Trophoblast cell (in vitro differentiated cells and primary cell): ENCODE measurements around the gene PCGF3.

Source experiments
- DNase-seq, 2 donors: peaks; one replicate each; pipeline ENCODE4 v3.0.0-alpha.2; 2016
- H2AFZ ChIP-seq: 2 replicates; pipeline ENCODE4 v1.6.1; 2013; ENCODE audit warnings: low read length, moderate library complexity, mild to moderate bottlenecking; ENCODE audit not compliant: insufficient read depth, poor library complexity
- H2AK5ac ChIP-seq: 2 replicates; pipeline ENCODE4 v1.6.1; 2013; ENCODE audit warnings: mild to moderate bottlenecking, low read length
- H2BK120ac ChIP-seq: 2 replicates; pipeline ENCODE4 v1.6.1; 2013; ENCODE audit warnings: low read length, mild to moderate bottlenecking, moderate library complexity; ENCODE audit not compliant: insufficient read depth, poor library complexity
- H2BK12ac ChIP-seq: 2 replicates; pipeline ENCODE4 v1.6.1; 2013; ENCODE audit warnings: mild to moderate bottlenecking, low read length, moderate library complexity
- H2BK5ac ChIP-seq: 2 replicates; pipeline ENCODE4 v1.6.1; 2013; ENCODE audit warnings: low read length, low read depth, moderate library complexity, mild to moderate bottlenecking; ENCODE audit not compliant: poor library complexity
- H3K14ac ChIP-seq: 2 replicates; pipeline ENCODE4 v1.6.1; 2013; ENCODE audit warnings: mild to moderate bottlenecking, low read length
- H3K18ac ChIP-seq: 2 replicates; pipeline ENCODE4 v1.6.1; 2013; ENCODE audit warnings: mild to moderate bottlenecking, low read length
- H3K23ac ChIP-seq: 2 replicates; pipeline ENCODE4 v1.6.1; 2013; ENCODE audit warnings: low read length
- H3K27ac ChIP-seq: 2 replicates; pipeline ENCODE4 v1.5.1; 2013; ENCODE audit warnings: low read depth, mild to moderate bottlenecking, inconsistent platforms, low read length, moderate library complexity
- H3K27me3 ChIP-seq: 2 replicates; pipeline ENCODE4 v1.6.1; 2013; ENCODE audit warnings: inconsistent platforms, mild to moderate bottlenecking, low read length, moderate library complexity; ENCODE audit not compliant: insufficient read depth
- H3K36me3 ChIP-seq, 2 experiments: 1 replicate in 1 of 2; 2 replicates in 1 of 2; pipeline ENCODE4 v1.6.1; 2013; ENCODE audit warnings: low read length in 2 of 2, mild to moderate bottlenecking in 2 of 2, moderate library complexity in 1 of 2; ENCODE audit not compliant: insufficient read depth in 2 of 2, control insufficient read depth in 1 of 2
- H3K4ac ChIP-seq: 2 replicates; pipeline ENCODE4 v1.6.1; 2013; ENCODE audit warnings: low read depth, mild to moderate bottlenecking, low read length, moderate library complexity
- H3K4me1 ChIP-seq, 2 experiments: 1 replicate in 1 of 2; 2 replicates in 1 of 2; pipeline ENCODE4 v1.6.1; 2013; ENCODE audit warnings: low read length in 2 of 2, mild to moderate bottlenecking in 2 of 2, moderate library complexity in 1 of 2; ENCODE audit not compliant: insufficient read depth in 2 of 2, control insufficient read depth in 1 of 2
- H3K4me2 ChIP-seq: 2 replicates; pipeline ENCODE4 v1.6.1; 2013; ENCODE audit warnings: inconsistent platforms, mild to moderate bottlenecking, low read length, moderate library complexity
- H3K4me3 ChIP-seq: 2 replicates; pipeline ENCODE4 v1.5.1; 2013; ENCODE audit warnings: mild to moderate bottlenecking, low read depth, low read length, inconsistent platforms
- H3K79me1 ChIP-seq: one replicate; pipeline ENCODE4 v1.6.1; 2013; ENCODE audit warnings: low read length
- H3K79me2 ChIP-seq: 2 replicates; pipeline ENCODE4 v1.6.1; 2013; ENCODE audit warnings: low read length, mild to moderate bottlenecking; ENCODE audit not compliant: control insufficient read depth, insufficient read depth, poor library complexity
- H3K9ac ChIP-seq: 2 replicates; pipeline ENCODE4 v1.6.1; 2013; ENCODE audit warnings: mild to moderate bottlenecking, low read length
- H3K9me3 ChIP-seq: 2 replicates; pipeline ENCODE4 v1.6.1; 2013; ENCODE audit warnings: low read depth, mild to moderate bottlenecking, control low read depth, inconsistent platforms, low read length; ENCODE audit not compliant: insufficient read depth
- H4K12ac ChIP-seq: 2 replicates; pipeline ENCODE4 v1.6.1; 2013; ENCODE audit warnings: low read depth, mild to moderate bottlenecking, low read length, moderate library complexity
- H4K8ac ChIP-seq: 2 replicates; pipeline ENCODE4 v1.6.1; 2013; ENCODE audit warnings: low read depth, mild to moderate bottlenecking, low read length, moderate library complexity
- H4K91ac ChIP-seq: one replicate; pipeline ENCODE4 v1.6.1; 2013; ENCODE audit warnings: low read depth, mild to moderate bottlenecking, low read length, moderate library complexity
- WGBS: extraction: QIAGEN DNeasy Blood & Tissue Kit; methylation state at CpG from one replicate; pipeline ENCODE4 v1.1.7; 2013; ENCODE audit warnings: missing lambda C conversion rate; ENCODE audit not compliant: insufficient read length, insufficient coverage; ENCODE audit errors: extremely low coverage; 5-methylcytosine and 5-hydroxymethylcytosine counted together

PCGF3 gene

DNA sequence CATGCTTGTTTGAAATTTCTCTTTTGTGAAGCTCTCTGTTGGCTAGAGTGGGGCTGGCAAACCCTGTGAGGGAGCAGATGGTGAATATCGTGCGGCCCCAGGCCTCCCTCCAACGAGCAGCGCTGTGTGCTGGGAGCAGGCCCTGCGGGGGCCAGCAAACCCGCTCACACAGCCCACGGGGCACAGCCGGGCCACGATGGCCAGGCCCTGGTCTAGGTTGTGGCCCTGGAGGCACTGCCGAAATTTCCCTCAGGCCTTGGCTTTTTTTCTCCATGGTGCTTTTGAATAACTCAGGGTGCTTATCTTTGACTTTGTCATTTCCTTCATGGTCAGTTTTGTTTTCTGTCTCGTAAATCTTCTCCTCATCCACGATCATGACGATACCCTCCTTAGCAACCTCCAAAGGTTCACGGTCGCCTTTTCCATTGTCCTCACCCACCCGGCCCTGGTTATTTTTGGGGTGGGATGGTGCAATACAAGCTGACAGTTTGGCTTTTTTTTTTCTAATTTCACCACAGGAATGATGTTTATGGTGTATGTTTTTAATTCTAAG is 20.7 kb downstream of the PCGF3 start:
- Histone ChIP-seq H3K27ac (no peak overlapping the region), H3K4me2 (no peak overlapping the region), H3K4me1 (peaks cover 0 to 3% of the 10 kb centered on the region in 2 experiments), H4K12ac (no peak overlapping the region), H3K9ac (no peak overlapping the region), H3K9me3 (peaks cover 4% of the 10 kb centered on the region), H3K23ac (no peak overlapping the region), H3K14ac (no peak overlapping the region), H4K91ac (no peak overlapping the region), H3K4ac (no peak overlapping the region), H2BK5ac (no peak overlapping the region), H2AK5ac (no peak overlapping the region), H2BK120ac (no peak overlapping the region), H3K4me3 (no peak overlapping the region), H3K36me3 (peaks cover 40 to 51% of the 10 kb centered on the region in 2 experiments), H3K18ac (no peak overlapping the region), H4K8ac (no peak overlapping the region), H2AFZ (no peak overlapping the region), H3K79me1 (no peaks in the 10 kb centered on the region), H3K79me2 (peaks cover 20% of the 10 kb centered on the region), H3K27me3 (no peaks in the 10 kb centered on the region), H2BK12ac (no peak overlapping the region)
- WGBS, result no CpG with 5 or more reads among the region's 16 CpGs
- peak; percentile 64 to 74 for DNase-seq

DNA sequence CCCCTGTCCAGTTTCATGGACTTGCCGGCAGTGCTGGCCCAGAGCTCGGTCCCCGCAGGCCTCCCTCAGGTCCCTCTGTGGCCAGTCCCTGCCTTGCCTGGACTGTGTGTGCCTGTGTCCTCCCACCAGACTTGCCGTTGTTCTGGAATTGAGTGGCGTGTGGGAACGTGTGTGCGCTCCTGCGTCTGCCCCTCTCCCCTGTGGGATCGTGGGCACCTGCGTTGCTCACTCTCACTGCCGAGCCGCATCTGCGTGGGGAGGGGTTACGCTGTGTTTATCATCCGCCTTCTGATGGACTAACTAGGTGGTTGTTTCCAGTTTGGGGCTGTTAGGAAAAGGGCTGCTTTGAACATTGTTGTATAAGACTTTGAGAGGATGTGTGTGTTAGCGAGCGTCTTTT is 21.2 kb downstream of the PCGF3 start:
- Histone ChIP-seq H3K36me3 (peaks cover 39 to 46% of the 10 kb centered on the region in 2 experiments), H3K9ac (no peak overlapping the region), H3K4me3 (no peak overlapping the region), H2BK120ac (no peak overlapping the region), H3K4ac (peak overlapping the region; percentile 31), H3K23ac (peak overlapping the region; percentile 48), H2AFZ (no peak overlapping the region), H3K18ac (no peak overlapping the region), H4K8ac (no peak overlapping the region), H2AK5ac (no peak overlapping the region), H3K14ac (no peak overlapping the region), H3K4me2 (no peak overlapping the region), H3K27me3 (no peaks in the 10 kb centered on the region), H3K79me1 (no peaks in the 10 kb centered on the region), H2BK12ac (peak overlapping the region; percentile 5), H4K91ac (peak overlapping the region; percentile 2), H3K9me3 (peaks cover 3% of the 10 kb centered on the region), H3K79me2 (peaks cover 15% of the 10 kb centered on the region), H3K27ac (no peak overlapping the region), H3K4me1 (peaks cover 0 to 3% of the 10 kb centered on the region in 2 experiments), H4K12ac (no peak overlapping the region), H2BK5ac (no peak overlapping the region)
- no peak for DNase-seq
- WGBS, result no CpG with 5 or more reads among the region's 17 CpGs

- peaks cover 4% of the 10 kb centered on the region for H3K9me3 ChIP-seq
- H3K79me1 ChIP-seq, result no peaks in the 10 kb centered on the region
- no peak overlapping the region for H3K14ac ChIP-seq
- no peak overlapping the region for H3K27ac ChIP-seq
- WGBS, result no CpG with 5 or more reads among the region's 6 CpGs
- no peak overlapping the region for H4K91ac ChIP-seq
- no peak overlapping the region for H4K8ac ChIP-seq
- no peak overlapping the region for H2BK120ac ChIP-seq
- H3K9ac ChIP-seq, result no peak overlapping the region
- no peak overlapping the region for H3K4me2 ChIP-seq
- H3K4me3 ChIP-seq, result no peak overlapping the region
- no peak overlapping the region for H2AFZ ChIP-seq
- DNase-seq, result no peak
- no peaks in the 10 kb centered on the region for H3K27me3 ChIP-seq
- H4K12ac ChIP-seq, result no peak overlapping the region
- H3K79me2 ChIP-seq, result peaks cover 15% of the 10 kb centered on the region
- no peak overlapping the region for H3K18ac ChIP-seq
- H2AK5ac ChIP-seq, result no peak overlapping the region
- H2BK12ac ChIP-seq, result no peak overlapping the region
- H2BK5ac ChIP-seq, result no peak overlapping the region
- H3K23ac ChIP-seq, result no peak overlapping the region
- H3K4me1 ChIP-seq, result peaks cover 0 to 3% of the 10 kb centered on the region in 2 experiments
- H3K36me3 ChIP-seq, result peaks cover 39 to 45% of the 10 kb centered on the region in 2 experiments
- H3K4ac ChIP-seq, result no peak overlapping the region
These were observed 21.9 kb downstream of the PCGF3 start for GRCh38 chr4:727576-727975.

DNA sequence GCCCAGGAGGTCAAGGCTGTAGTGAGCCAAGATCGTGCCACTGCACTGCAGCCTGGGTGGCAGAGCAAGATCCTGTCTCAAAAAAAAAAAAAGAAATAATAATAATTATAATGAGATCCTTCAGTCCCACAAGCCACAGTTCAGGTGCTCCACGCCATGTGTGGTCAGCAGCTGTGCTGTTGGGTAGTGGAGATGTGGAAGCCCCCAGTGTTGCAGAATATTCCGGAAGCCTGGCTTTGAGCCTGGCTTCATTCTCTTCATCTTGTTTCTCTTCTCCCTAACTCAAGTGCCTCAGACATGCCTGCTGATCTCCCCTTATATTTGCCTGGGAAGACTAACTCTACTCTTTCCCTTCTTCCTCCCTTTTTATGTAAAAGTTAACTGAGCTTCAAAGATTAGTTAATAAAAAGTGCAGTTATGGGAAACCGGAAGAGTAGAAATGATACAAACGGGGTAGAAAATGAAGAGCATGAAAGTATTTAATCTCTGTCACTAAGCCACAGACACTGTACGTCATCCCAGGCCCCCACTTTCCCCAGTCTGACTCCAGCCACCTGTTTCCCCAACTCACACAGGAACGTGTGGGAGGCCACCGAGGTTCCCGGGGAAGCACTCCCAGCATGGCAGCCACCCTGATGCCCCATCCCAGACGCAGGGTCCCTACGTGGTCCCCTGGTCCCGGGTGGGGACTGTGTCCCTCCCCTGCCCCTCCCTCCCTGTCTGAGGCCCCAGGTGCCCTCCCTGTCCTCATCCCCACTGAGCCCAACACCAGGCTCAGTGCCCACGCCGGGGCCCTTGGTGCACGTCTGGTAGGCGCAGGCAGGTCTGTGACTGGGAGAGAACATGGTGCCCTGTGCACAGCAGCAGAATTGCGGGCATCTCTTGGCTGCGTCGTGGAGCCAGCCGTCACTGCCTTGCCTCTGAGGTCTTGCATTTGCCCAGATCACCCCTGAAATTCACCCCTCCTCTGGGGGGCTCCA is 24.0 kb downstream of the PCGF3 start:
- DNase-seq, result no peak
- Histone ChIP-seq H3K4ac (no peak overlapping the region), H2BK12ac (no peak overlapping the region), H4K12ac (no peak overlapping the region), H2BK120ac (no peak overlapping the region), H3K36me3 (peaks cover 42 to 47% of the 10 kb centered on the region in 2 experiments), H3K27me3 (no peaks in the 10 kb centered on the region), H3K4me3 (no peak overlapping the region), H3K4me2 (no peak overlapping the region), H2BK5ac (no peak overlapping the region), H3K9ac (no peak overlapping the region), H3K27ac (no peak overlapping the region), H2AK5ac (no peak overlapping the region), H3K79me1 (no peaks in the 10 kb centered on the region), H2AFZ (no peak overlapping the region), H3K23ac (no peak overlapping the region), H3K4me1 (peaks cover 0 to 3% of the 10 kb centered on the region in 2 experiments), H4K91ac (no peak overlapping the region), H3K9me3 (peaks cover 5% of the 10 kb centered on the region), H3K14ac (no peak overlapping the region), H4K8ac (no peak overlapping the region), H3K18ac (no peak overlapping the region), H3K79me2 (peaks cover 7% of the 10 kb centered on the region)
- WGBS, result no CpG with 5 or more reads among the region's 20 CpGs
